GM20000 (cell line): Measurements from ENCODE around the gene CBR3.

Source experiments
- DNase-seq: peaks from one replicate; pipeline ENCODE4 v3.0.0; 2012; ENCODE audit warnings: low spot score
- CTCF ChIP-seq: IDR thresholded peaks from 2 replicates; pipeline ENCODE4 v1.5.1; 2012; ENCODE audit warnings: mild to moderate bottlenecking, control low read depth; ENCODE audit errors: extremely low read depth, missing control alignments

The CBR3 gene

GRCh38 chr21:36186081-36186480 is 51.2 kb downstream of the CBR3 start:
- no peak for TF ChIP-seq CTCF
- no peak for DNase-seq

DNA sequence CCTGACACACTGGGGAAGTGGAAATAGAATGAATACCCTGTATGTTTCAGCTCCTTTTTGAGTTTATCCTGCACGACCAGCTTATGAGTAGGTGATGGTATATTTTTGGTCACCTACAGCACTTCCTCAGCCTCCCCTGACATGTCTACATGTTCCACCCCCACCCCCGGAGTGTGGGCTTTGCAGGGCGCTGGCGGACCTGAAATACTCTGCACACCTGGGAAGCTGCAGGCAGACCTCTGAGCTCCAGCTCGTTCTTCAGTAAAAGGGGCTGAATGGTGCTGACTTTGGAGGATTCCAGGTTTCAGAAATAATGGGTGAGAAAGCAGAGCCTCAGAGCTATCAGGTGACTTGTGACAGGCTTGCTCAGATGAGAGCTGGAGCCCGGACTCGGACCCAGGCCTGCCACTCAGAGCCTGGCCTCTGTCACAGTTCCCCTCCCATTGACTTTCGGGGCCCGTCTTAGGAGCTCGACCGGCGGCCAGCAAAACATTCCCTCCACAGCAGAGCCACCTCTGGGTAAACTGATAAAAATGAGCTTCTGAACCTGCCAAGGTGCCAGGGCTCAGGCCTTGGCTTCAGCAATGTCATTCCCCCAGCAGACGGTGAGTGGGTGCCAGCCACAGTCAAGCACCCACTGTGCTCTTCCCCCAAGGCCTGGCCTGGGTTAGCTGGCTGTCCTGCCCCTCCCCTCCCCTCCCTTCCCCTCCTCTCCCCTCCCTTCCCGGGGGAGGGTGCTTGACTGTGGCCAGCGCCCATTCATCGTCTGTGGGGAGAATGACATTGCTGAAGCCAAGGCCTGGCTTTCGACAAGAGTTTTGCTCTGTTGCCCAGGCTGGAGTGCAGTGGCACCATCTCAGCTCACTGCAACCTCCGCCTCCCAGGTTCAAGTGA is 51.9 kb downstream of the CBR3 start:
- TF ChIP-seq CTCF, result no peak
- DNase-seq, result no peak

GRCh38 chr21:36188081-36188681 is 53.3 kb downstream of the CBR3 start:
- no peak for TF ChIP-seq CTCF
- DNase-seq, result no peak

DNA sequence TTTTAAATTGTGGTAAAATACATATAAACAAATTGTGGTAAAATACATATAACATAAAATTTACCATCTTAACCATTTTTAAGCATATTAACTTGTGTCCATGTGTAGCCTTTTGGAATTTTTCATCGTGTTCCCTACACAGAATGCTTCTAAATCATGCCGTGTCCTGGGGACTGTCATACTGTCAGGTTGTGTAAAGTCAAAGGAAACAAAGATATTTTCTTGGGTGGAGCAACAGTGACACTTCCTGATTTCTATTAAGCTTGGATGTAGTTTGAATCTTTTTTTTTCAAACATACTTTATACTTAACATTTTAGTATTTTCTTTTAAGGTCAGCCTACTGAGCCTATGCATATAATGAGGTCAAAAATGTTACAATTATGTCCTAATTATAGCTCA is 54.1 kb downstream of the CBR3 start:
- TF ChIP-seq CTCF, result no peak
- DNase-seq, result no peak

DNA sequence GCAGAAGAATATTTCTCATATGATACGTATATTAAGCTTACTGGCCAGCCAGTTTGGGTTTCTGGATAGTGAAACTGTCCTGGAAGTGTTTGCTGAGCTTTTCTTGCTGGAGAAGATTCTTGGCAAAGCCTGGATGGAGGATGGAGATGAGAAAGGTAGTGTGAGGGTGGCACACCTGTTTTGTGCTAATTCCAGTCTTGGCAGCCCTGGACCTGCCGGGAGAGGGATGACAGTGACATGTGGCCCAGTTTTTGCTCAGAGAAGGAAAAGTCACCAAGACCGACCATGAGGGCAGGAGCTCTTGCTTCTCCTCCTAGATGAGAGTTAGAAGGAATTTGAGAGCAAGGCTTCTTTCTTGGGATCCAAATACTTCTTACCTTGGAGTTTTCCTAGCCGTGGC is 55.9 kb downstream of the CBR3 start:
- no peak for DNase-seq
- TF ChIP-seq CTCF, result no peak

DNA sequence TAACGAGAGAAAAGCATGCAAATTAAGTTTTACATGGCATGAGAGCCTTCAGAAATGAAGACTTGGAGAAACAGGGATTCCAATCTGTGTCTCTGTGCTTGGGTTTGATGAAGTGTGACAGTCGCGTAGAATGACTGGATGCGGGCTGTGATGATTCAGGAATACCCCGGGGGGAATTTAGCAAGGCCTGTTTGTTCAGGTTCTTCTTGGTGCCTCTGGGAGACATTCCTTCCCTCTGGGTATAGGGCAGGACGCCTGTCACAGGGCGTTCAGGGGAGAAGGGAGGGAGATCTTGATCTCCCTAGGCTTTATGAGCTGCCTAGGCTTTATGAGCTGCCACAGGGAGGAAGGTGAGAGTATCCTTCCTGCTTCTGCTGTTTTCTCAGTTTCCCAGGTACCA is 58.3 kb downstream of the CBR3 start:
- no peak for TF ChIP-seq CTCF
- no peak for DNase-seq

DNA sequence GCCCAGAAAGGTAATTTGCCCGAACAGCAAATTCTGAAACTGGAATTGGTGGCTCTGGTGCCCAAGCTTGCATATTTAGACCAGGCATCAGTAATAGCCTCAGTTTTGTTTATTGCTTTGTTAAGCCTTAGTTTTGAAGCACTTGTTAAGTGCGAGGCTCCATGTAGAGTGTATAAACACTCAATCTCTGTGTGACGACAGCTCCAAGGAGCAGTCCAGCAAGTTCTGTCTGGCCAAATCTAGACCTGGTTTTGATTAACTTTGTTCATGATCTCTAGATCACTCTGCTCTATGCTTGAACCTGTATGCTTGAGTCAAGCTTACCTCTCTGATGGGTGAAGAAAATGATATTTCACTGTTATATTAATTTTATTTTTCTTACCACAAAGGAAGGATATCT is 59.1 kb downstream of the CBR3 start:
- no peak for DNase-seq
- TF ChIP-seq CTCF, result no peak
